ENCODE data around the gene LIN28B.
"Not testable (repeated sequence)": the region's sequence is repeated elsewhere in the genome, so short reads cannot be mapped to it uniquely, and the experiment has no call there.

Gene LIN28B

GRCh38 chr6:104987218-104987617 lies 30.3 kb downstream of the LIN28B start:
- no peaks in the 10 kb centered on the region for H3K4me1 ChIP-seq (ENCODE audit: low read depth, poor library complexity, severe bottlenecking)
- H3K4me2 ChIP-seq, result no peak overlapping the region
- H2AFZ ChIP-seq (ENCODE audit: low read depth), result no peak overlapping the region
- H3K4me3 ChIP-seq (IDR thresholded peaks at IDR 0.05; ENCODE audit: insufficient read depth, low read depth, low read length), result no peak overlapping the region
- no peaks in the 10 kb centered on the region for H3K27me3 ChIP-seq (ENCODE audit: insufficient read depth, low read depth)
- TF ChIP-seq CTCF (conservative IDR thresholded peaks at IDR 0.05; ENCODE audit: low read depth, low read length), result no peak
- H3K79me2 ChIP-seq (ENCODE audit: insufficient read depth, low read depth), result no peaks in the 10 kb centered on the region
- H3K9ac ChIP-seq, result no peak overlapping the region
- H3K27ac ChIP-seq, result no peak overlapping the region
- no peaks in the 10 kb centered on the region for H4K20me1 ChIP-seq (ENCODE audit: insufficient read depth)
- no peaks in the 10 kb centered on the region for H3K36me3 ChIP-seq (ENCODE audit: insufficient read depth)

GRCh38 chr6:104990085-104990484 lies 33.2 kb downstream of the LIN28B start:
- no peaks in the 10 kb centered on the region for H3K79me2 ChIP-seq (ENCODE audit: insufficient read depth, low read depth)
- H4K20me1 ChIP-seq (ENCODE audit: insufficient read depth), result no peaks in the 10 kb centered on the region
- no peaks in the 10 kb centered on the region for H3K27me3 ChIP-seq (ENCODE audit: insufficient read depth, low read depth)
- H3K27ac ChIP-seq, result no peak overlapping the region
- TF ChIP-seq CTCF (conservative IDR thresholded peaks at IDR 0.05; ENCODE audit: low read depth, low read length), result no peak
- no peak overlapping the region for H2AFZ ChIP-seq (ENCODE audit: low read depth)
- H3K4me2 ChIP-seq, result no peak overlapping the region
- no peaks in the 10 kb centered on the region for H3K36me3 ChIP-seq (ENCODE audit: insufficient read depth)
- H3K4me1 ChIP-seq (ENCODE audit: low read depth, poor library complexity, severe bottlenecking), result no peaks in the 10 kb centered on the region
- H3K4me3 ChIP-seq (IDR thresholded peaks at IDR 0.05; ENCODE audit: insufficient read depth, low read depth, low read length), result no peak overlapping the region
- no peak overlapping the region for H3K9ac ChIP-seq

DNA sequence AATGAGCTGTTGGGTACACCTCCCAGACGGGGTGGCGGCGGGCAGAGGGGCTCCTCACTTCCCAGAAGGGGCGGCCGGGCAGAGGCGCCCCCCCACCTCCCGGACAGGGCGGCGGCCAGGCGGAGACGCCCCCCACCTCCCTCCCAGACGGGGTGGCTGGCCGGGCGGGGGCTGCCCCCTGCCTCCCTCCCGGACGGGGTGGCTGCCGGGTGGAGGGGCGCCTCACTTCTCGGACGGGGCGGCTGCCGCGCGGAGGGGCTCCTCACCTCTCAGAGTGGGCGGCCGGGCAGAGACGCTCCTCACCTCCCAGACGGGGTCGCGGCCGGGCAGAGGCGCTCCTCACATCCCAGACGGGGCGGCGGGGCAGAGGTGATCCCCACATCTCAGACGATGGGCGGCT lies 34.2 kb downstream of the LIN28B start:
- not testable (repeated sequence) for H3K9ac ChIP-seq; H2AFZ ChIP-seq (ENCODE audit: low read depth); H3K36me3 ChIP-seq (ENCODE audit: insufficient read depth); H3K4me1 ChIP-seq (ENCODE audit: low read depth, poor library complexity, severe bottlenecking); H3K27ac ChIP-seq; H3K27me3 ChIP-seq (ENCODE audit: insufficient read depth, low read depth); H3K79me2 ChIP-seq (ENCODE audit: insufficient read depth, low read depth); H3K4me3 ChIP-seq (IDR thresholded peaks at IDR 0.05; ENCODE audit: insufficient read depth, low read depth, low read length); H4K20me1 ChIP-seq (ENCODE audit: insufficient read depth); H3K4me2 ChIP-seq

- not testable (repeated sequence) for H4K20me1 ChIP-seq (ENCODE audit: insufficient read depth); H3K79me2 ChIP-seq (ENCODE audit: insufficient read depth, low read depth); H3K27ac ChIP-seq; H3K4me1 ChIP-seq (ENCODE audit: low read depth, poor library complexity, severe bottlenecking); H3K4me2 ChIP-seq; H3K4me3 ChIP-seq (IDR thresholded peaks at IDR 0.05; ENCODE audit: insufficient read depth, low read depth, low read length); H3K9ac ChIP-seq; H3K27me3 ChIP-seq (ENCODE audit: insufficient read depth, low read depth); H2AFZ ChIP-seq (ENCODE audit: low read depth); H3K36me3 ChIP-seq (ENCODE audit: insufficient read depth)
Observed at GRCh38 chr6:104993576-104993975, 36.7 kb downstream of the LIN28B start.

DNA sequence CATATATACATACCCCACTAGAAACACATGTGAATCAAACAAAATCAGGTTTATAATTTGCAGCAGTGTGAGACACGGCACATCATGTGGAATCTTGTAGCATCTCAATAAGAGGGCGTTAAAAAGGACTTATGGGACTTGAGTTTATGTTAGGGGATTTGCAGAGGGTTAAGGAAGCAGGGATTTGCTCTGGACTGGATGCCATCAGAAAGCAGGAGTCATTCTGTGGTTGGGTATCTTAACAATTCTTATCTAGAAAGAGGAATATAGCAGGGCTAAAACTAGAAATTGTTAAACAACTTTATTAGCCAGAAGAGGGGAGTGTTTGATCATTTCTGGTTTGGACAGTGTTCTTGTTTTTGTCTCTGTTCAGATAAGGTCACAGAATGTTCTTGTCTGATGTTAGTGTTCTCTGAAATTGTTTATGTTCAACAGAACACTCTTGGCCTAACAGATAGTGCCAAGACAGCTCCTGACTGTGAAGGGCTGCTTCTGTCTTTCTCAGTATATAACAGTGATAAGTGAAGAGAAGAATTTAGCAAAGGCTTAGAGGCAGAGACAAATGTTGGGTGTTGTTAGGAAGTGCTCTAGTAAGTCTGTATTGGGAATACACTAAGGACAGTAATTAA lies 39.2 kb downstream of the LIN28B start:
- no peak overlapping the region for H3K4me2 ChIP-seq

More for the DNA sequence above, 39.2 kb downstream of the LIN28B start:
- no peak overlapping the region for H3K9ac ChIP-seq
- no peak overlapping the region for H3K4me3 ChIP-seq (IDR thresholded peaks at IDR 0.05; ENCODE audit: insufficient read depth, low read depth, low read length)
- H3K4me1 ChIP-seq (ENCODE audit: low read depth, poor library complexity, severe bottlenecking), result no peaks in the 10 kb centered on the region
- no peaks in the 10 kb centered on the region for H3K36me3 ChIP-seq (ENCODE audit: insufficient read depth)
- no peak overlapping the region for H2AFZ ChIP-seq (ENCODE audit: low read depth)
- TF ChIP-seq CTCF (conservative IDR thresholded peaks at IDR 0.05; ENCODE audit: low read depth, low read length), result no peak
- H3K79me2 ChIP-seq (ENCODE audit: insufficient read depth, low read depth), result no peaks in the 10 kb centered on the region
- no peaks in the 10 kb centered on the region for H3K27me3 ChIP-seq (ENCODE audit: insufficient read depth, low read depth)
- H4K20me1 ChIP-seq (ENCODE audit: insufficient read depth), result no peaks in the 10 kb centered on the region
- no peak overlapping the region for H3K27ac ChIP-seq

Measured in KMS-11 (cell line).